GM21423 (cell line): ENCODE results near the gene NT5C3A.
A peak's percentile ranks its signal among the peaks of the same experiment; 100 is the strongest.
"Not testable (repeated sequence)": the region's sequence is repeated elsewhere in the genome, so short reads cannot be mapped to it uniquely, and the experiment has no call there.

Experiments used
- ATAC-seq: cut with Tn5 transposase; IDR thresholded peaks from one replicate; pipeline ENCODE4 v1.9.1; 2021; ENCODE audit warnings: mild to moderate bottlenecking, moderate library complexity; ENCODE audit not compliant: unreplicated experiment

The NT5C3A gene

GRCh38 chr7:32991975-32992700, 70.4 kb downstream of the NT5C3A start:
- not testable (repeated sequence) for ATAC-seq

- ATAC-seq, result not testable (repeated sequence)
Measured at GRCh38 chr7:32991068-32991585, 71.4 kb downstream of the NT5C3A start.

GRCh38 chr7:32988148-32988547, 74.4 kb downstream of the NT5C3A start:
- peak; percentile 79 for ATAC-seq

GRCh38 chr7:32979902-32980301, 82.7 kb downstream of the NT5C3A start:
- not testable (repeated sequence) for ATAC-seq

GRCh38 chr7:32979246-32979645, 83.3 kb downstream of the NT5C3A start:
- ATAC-seq, result not testable (repeated sequence)

GRCh38 chr7:32977159-32977558, 85.4 kb downstream of the NT5C3A start:
- ATAC-seq, result not testable (repeated sequence)

GRCh38 chr7:32971967-32972366, 90.6 kb downstream of the NT5C3A start:
- ATAC-seq, result not testable (repeated sequence)

- ATAC-seq, result not testable (repeated sequence)
Measured at GRCh38 chr7:32967268-32967582, 95.4 kb downstream of the NT5C3A start.

- not testable (repeated sequence) for ATAC-seq
Measured at GRCh38 chr7:32966489-32967267, 95.9 kb downstream of the NT5C3A start.

- peak; percentile 97 for ATAC-seq
Measured at GRCh38 chr7:32964461-32965159, 98.0 kb downstream of the NT5C3A start.
